Measurements from ENCODE around the gene CHID1. TPM values are rescaled to one million over a fixed set of nuclear protein-coding genes. Genes with fewer than 3 reads are reported as not detected.

Gene CHID1
- total and polyA plus RNA-seq, 9 of the 15 experiments (the other 6 are each of a cell fraction or from before 2014, with no cell fraction given), result 15.1 to 108 (median 39.8) TPM

DNA sequence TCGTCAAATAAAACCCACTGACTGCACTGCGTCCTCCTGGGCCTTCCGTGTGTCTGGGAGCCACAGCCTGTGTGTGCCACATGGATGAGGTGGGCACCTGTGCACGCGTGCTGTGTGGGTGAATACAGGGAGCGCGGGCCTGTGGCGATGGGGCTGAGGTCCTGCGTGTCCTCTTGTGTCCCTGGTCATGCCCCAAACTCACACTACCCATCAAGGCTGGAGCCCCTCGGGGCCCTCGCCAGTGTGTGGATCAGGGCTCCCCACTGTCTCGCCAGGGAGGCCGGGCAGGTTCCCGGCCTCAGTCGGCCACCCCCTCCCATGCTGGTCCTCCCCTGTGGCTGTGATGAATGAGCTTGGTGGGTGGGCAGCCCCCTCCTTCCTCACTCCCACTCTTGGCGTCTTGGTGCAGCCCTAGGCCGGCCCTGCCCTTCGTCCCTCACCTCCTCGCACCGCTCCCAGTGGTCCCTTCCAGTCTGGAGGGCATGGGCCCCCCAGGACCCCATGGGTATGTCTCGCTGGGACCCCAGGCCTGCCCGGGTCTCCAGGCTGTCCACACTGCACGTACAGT lies 78.6 kb downstream of the CHID1 start:
- H3K4me2 ChIP-seq (ENCODE audit: insufficient read depth, low read length), result peak overlapping the region; percentile 77
- peaks cover 20 to 91% of the 10 kb centered on the region in 2 experiments for H3K4me1 ChIP-seq (replicated peaks in 1 of 2; ENCODE audit: control insufficient read depth in 2 of 2, insufficient read depth in 2 of 2, low read length in 2 of 2)
- H3K27ac ChIP-seq (ENCODE audit: extremely low read depth, low read depth, low read length), result peak overlapping the region; percentile 94
- peaks cover 28% of the 10 kb centered on the region; the same call in 1 of the 3 replicates for H3K36me3 ChIP-seq (ENCODE audit: control insufficient read depth, insufficient read depth, low read length)
- CTCF ChIA-PET (ENCODE audit: low intra/inter-chr PET ratio), result no interaction called here
- peaks cover 5% of the 10 kb centered on the region for H3K9me1 ChIP-seq (ENCODE audit: control insufficient read depth, insufficient read depth, low read length)
- no peaks in the 10 kb centered on the region for H3K27me3 ChIP-seq (ENCODE audit: control insufficient read depth in 2 of 2, insufficient read depth in 2 of 2, low read length in 2 of 2)
- intact Hi-C loops (cut with micrococcal nuclease) (loop anchor here (2.0 kb wide), 1 partner anchor 27 kb away; the partner anchor contains the start of gene PIDD1), in situ Hi-C loops (cut with MboI) (no loop called here)
- peak overlapping the region; percentile 66 to 96 for H3K9ac ChIP-seq (ENCODE audit: insufficient read depth in 1 of 2, low read depth in 2 of 2, low read length in 2 of 2)
- peak overlapping the region; percentile 87 for H3K4me3 ChIP-seq
- H4K20me1 ChIP-seq (replicated peaks; ENCODE audit: control insufficient read depth, insufficient read depth, low read length), result peaks cover 7% of the 10 kb centered on the region
- BruUV-seq (replicated peaks), result TSS peak; percentile 77
- no peak for ATAC-seq
- no peaks in the 10 kb centered on the region for H3K9me3 ChIP-seq (replicated peaks; ENCODE audit: control insufficient read depth, insufficient read depth, low read depth, low read length)
- H3K79me2 ChIP-seq (ENCODE audit: control insufficient read depth, insufficient read depth, low read length), result peaks cover 47% of the 10 kb centered on the region
- DNase-seq (ENCODE audit: extremely low read depth in 1 of 4, low spot score in 3 of 4), result no peak
- no peak for FAIRE-seq
- POLR2A ChIA-PET, result interaction anchor here (0.7 to 2.3 kb wide), 5 partner anchors 8 to 33 kb away, joined by 3 to 11 read pairs (median 5); partner anchors contain the start of gene PNPLA2
- WGBS (ENCODE audit: insufficient coverage, low coverage, missing lambda C conversion rate), result 40% methylated on average over 15 of the region's 23 CpGs
- peak overlapping the region; percentile 95 for H2AFZ ChIP-seq (ENCODE audit: low read depth, low read length)
- TF ChIP-seq ZNF707 (CRISPR knock-in tag; conservative IDR thresholded peaks at IDR 0.05), result no peak
- peak; percentile 41 for TF ChIP-seq RBM22 (IDR thresholded peaks at IDR 0.05; ENCODE audit: low read depth, low read length, poor library complexity, severe bottlenecking)
- no peak for TF ChIP-seq TFE3 (CRISPR knock-in tag; IDR thresholded peaks at IDR 0.05)
- no peak; the same call in 1 of the 2 replicates for TF ChIP-seq SAFB (IDR thresholded peaks at IDR 0.05; ENCODE audit: borderline replicate concordance, low read depth, low read length)
- peak; percentile 24; the same call in 1 of the 2 replicates for TF ChIP-seq PKNOX1 (IDR thresholded peaks at IDR 0.05)
- TF ChIP-seq RBFOX2 (IDR thresholded peaks at IDR 0.05; ENCODE audit: low read depth, low read length), result peak; percentile 1; the same call in 1 of the 2 replicates
- TF ChIP-seq ELK1 (CRISPR knock-in tag; IDR thresholded peaks at IDR 0.05), result no peak
- TF ChIP-seq MCM7 (IDR thresholded peaks at IDR 0.05), result no peak
- no peak for TF ChIP-seq RAD21 (CRISPR knock-in tag; conservative IDR thresholded peaks at IDR 0.05 in 1 of 2, IDR thresholded peaks at IDR 0.05 in 1 of 2)
- TF ChIP-seq HDGF (IDR thresholded peaks at IDR 0.05), result 0 out of 2 replicates have a peak, but pooled peaks have one; percentile 69
- no peak for TF ChIP-seq HMGXB4 (CRISPR knock-in tag; IDR thresholded peaks at IDR 0.05)
- TF ChIP-seq ATF1 (CRISPR knock-in tag; IDR thresholded peaks at IDR 0.05), result 0 out of 2 replicates have a peak, but pooled peaks have one; percentile 1
- no peak for TF ChIP-seq ATF1 (tag; IDR thresholded peaks at IDR 0.05)
- TF ChIP-seq ILF3 (IDR thresholded peaks at IDR 0.05; ENCODE audit: borderline replicate concordance), result no peak
- no peak for TF ChIP-seq EP300 (IDR thresholded peaks at IDR 0.05; ENCODE audit: low read length)
- peak; percentile 1 for TF ChIP-seq TAF1 (IDR thresholded peaks at IDR 0.05; ENCODE audit: control insufficient read depth, extremely low read depth, insufficient read depth, low read length, severe bottlenecking)
- no peak for TF ChIP-seq ESRRB (CRISPR knock-in tag; IDR thresholded peaks at IDR 0.05; ENCODE audit: borderline replicate concordance)
